GM18498 (cell line): ENCODE results near the gene MIS12.

ENCODE experiments used
- ATAC-seq: cut with Tn5 transposase; IDR thresholded peaks from one replicate; pipeline ENCODE4 v1.9.1; 2021; ENCODE audit warnings: mild to moderate bottlenecking, moderate library complexity; ENCODE audit not compliant: unreplicated experiment

Gene MIS12

DNA sequence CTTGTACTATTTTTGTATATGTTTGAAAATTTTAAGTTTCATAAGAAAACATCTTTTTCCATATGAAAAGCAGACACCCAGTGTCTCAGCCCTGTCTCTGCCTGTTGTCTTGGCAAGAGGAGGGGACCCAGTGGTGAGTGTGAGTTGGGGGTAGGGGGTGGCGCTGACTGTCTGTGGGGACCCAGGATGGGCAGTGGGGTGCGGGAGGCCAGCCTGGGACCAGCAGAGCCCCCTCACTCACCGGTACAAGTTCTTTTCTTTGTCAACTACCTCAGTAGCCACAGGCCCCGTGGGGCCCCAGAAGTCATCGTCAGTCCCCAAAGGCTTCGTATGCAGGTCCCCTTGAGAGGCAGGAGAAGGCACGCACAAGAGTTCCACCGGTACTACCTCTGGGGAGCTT lies 46.2 kb downstream of the MIS12 start:
- ATAC-seq: no peak

DNA sequence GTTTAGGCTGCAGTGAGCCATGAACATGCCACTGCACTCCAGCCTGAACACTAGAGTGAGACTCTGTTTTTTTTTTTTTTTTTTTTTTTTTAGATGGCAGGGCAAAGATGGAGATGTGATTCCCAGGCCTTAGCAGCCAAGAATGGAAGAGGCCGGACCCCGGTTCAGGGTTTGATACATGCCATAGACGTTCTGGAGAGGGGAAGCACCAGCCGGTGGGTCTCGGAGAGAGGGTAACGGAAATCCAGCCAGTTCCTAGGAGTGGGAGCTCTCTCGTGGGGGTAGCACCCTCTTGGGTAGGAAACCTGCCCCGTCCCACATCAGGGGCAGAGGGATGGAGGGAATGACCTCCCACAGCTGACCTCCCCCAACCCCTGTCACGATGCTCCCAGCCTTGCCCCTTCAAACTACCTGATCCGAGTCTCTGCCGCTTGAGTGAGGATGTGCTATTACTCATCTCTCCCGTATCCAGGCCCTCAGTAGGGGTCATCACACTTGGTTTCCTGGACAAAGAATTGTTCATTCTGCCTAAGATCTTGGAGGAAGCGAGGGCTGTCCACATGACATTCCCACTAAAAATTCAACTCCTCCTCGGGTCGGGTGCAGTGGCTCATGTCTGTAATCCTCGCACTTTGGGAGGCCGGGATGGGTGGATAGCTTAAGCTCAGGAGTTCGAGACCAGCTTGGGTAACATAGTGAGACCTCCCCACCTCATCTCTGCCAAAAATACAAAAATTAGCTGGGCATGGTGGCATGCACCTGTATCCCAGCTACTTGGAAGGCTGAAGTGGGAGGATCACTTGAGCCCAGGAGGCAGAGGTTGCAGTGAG lies 47.3 kb downstream of the MIS12 start:
- no peak for ATAC-seq

DNA sequence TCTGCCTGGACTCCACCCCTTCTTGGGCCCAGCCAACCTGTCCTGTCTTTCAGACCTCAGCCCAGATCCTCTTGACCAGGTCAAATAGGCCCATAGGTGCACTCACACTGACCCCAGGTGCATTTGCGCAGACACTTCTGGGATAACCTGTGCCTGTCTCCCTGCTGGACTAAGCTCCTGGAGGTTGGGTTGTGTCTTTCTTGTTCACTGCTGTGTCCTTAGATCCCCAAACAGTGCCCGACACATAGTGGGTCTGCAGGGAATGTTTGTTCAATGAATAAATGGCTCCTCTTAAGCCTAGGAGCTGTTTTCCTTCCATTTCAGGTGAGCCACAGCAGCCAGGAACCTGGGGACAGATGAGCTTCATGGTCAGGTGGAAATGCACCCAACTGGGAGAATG lies 49.1 kb downstream of the MIS12 start:
- ATAC-seq: no peak

GRCh38 chr17:5536866-5537650 lies 50.7 kb downstream of the MIS12 start:
- ATAC-seq: no peak

GRCh38 chr17:5539286-5539685 lies 52.9 kb downstream of the MIS12 start:
- ATAC-seq: no peak

DNA sequence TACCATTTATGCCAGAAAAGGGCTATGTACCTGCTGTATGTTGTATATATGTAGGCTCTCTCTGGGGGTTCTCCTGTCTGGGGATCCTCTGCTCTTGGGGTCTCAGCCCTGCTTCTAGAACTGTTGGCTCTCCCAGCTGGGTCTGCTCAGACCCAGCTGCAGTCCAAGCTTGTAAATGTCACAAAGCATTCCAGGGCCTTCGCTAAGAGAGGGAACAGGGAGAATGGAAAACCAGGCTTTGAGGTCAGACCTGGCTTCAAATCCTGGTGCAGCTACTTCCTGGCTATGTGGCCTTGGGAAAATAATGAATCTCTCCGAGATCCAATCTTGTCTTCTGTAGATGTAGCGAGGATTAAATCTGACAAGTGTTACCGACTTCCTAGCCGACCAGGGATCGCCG lies 54.0 kb downstream of the MIS12 start:
- ATAC-seq: no peak
